Colonic mucosa (tissue), 4 donors: ENCODE data around the gene TOR4A. TPM values are rescaled to one million over a fixed set of nuclear protein-coding genes. Genes with fewer than 3 reads are reported as not detected.

Experiments
- DNase-seq: peaks from one replicate; pipeline ENCODE4 v3.0.0-alpha.2; 2020
- H3K27ac ChIP-seq: fragments of 200-600 bp; one replicate; pipeline ENCODE4 v1.8.0; 2021
- H3K27me3 ChIP-seq: fragments of 200-600 bp; one replicate; pipeline ENCODE4 v1.8.0; 2021
- H3K36me3 ChIP-seq: fragments of 200-600 bp; one replicate; pipeline ENCODE4 v1.8.0; 2021
- H3K4me1 ChIP-seq: fragments of 200-600 bp; one replicate; pipeline ENCODE4 v1.8.0; 2021; ENCODE audit warnings: mild to moderate bottlenecking
- H3K4me3 ChIP-seq: fragments of 200-600 bp; one replicate; pipeline ENCODE4 v1.8.0; 2021
- H3K9ac ChIP-seq, 2 donors: one replicate each; pipeline ENCODE4 v1.7.0; 2013; ENCODE audit warnings: control low read depth in 2 of 2, low read depth in 2 of 2, low read length in 2 of 2
- H3K9me3 ChIP-seq: fragments of 200-600 bp; one replicate; pipeline ENCODE4 v1.8.0; 2021
- CTCF ChIP-seq: fragments of 200-600 bp; IDR thresholded peaks from one replicate; pipeline ENCODE4 v1.8.0; 2022; ENCODE audit warnings: antibody characterized with exemption, mild to moderate bottlenecking
- intact Hi-C: fragments of 100-400 bp; cut with DNase I; formaldehyde crosslinking; loops from one replicate; pipeline ENCODE4 v1.14.1; 2022
- total RNA-seq, 2 donors: library from RNA; stranded (reverse); fragmentation: NEBNext Ultra II Directional in 1 of 2; extraction: Animal tissue kit (Norgen Biotek cat#: 25700) in 1 of 2; gene quantifications; one replicate each; pipeline ENCODE4 v1.2.1, GENCODE V29; 2021
- donor health status: healthy.
- donor health status: DM: no; HTN: no; CAD: no.
- donor health status: DM: no; HTN: no; CAD: no.

Gene TOR4A
- 10 to 100 TPM; 57.1 to 63.9 TPM for total RNA-seq

GRCh38 chr9:137277329-137278041 is at the start of gene TOR4A:
Gene TOR4A, plus strand, starts transcription at chr9:137277726. Its CDS starts 964 bp downstream, at chr9:137278690.
- DNase-seq = peak; percentile 94
- no peaks in the 10 kb centered on the region for H3K9me3 ChIP-seq
- TF ChIP-seq CTCF = peak; percentile 12
- peak within 1 kb of the TSS; percentile 84 to 97 for H3K9ac ChIP-seq
- peak within 1 kb of the TSS; percentile 55 for H3K4me3 ChIP-seq
- intact Hi-C loops = no loop called here
- peaks cover 15% of the 10 kb centered on the region for H3K4me1 ChIP-seq
- no peaks in the 10 kb centered on the region for H3K36me3 ChIP-seq
- peak within 1 kb of the TSS; percentile 90 for H3K27ac ChIP-seq
- no peaks in the 10 kb centered on the region for H3K27me3 ChIP-seq

GRCh38 chr9:137227853-137228505 is 49.5 kb upstream of the TOR4A start:
- Histone ChIP-seq H3K4me1 (peaks cover 24% of the 10 kb centered on the region), H3K9ac (no peak overlapping the region), H3K36me3 (no peaks in the 10 kb centered on the region), H3K27ac (no peak overlapping the region), H3K27me3 (peaks cover 27% of the 10 kb centered on the region), H3K9me3 (no peaks in the 10 kb centered on the region), H3K4me3 (no peak overlapping the region)
- DNase-seq = no peak
- TF ChIP-seq CTCF = no peak
- intact Hi-C loops = loop anchor here (2.0 to 5.0 kb wide), 2 partner anchors 41 to 107 kb away; partner anchors contain the start of genes ANAPC2 and SSNA1

- DNase-seq = no peak
- Histone ChIP-seq H3K36me3 (no peaks in the 10 kb centered on the region), H3K27me3 (peaks cover 32% of the 10 kb centered on the region), H3K4me1 (peaks cover 23% of the 10 kb centered on the region), H3K9ac (no peak overlapping the region), H3K27ac (no peak overlapping the region), H3K9me3 (no peaks in the 10 kb centered on the region), H3K4me3 (no peak overlapping the region)
- TF ChIP-seq CTCF = no peak
- intact Hi-C loops = loop anchor here (5.0 kb wide), 1 partner anchor 41 kb away; the partner anchor contains the start of genes ANAPC2 and SSNA1
Observed at GRCh38 chr9:137228506-137228967, 49.0 kb upstream of the TOR4A start.

GRCh38 chr9:137228968-137229896 is 48.3 kb upstream of the TOR4A start:
- no peak for TF ChIP-seq CTCF
- Histone ChIP-seq H3K27ac (no peak overlapping the region), H3K27me3 (peaks cover 36% of the 10 kb centered on the region), H3K9ac (no peak overlapping the region), H3K36me3 (no peaks in the 10 kb centered on the region), H3K4me3 (no peak overlapping the region), H3K9me3 (no peaks in the 10 kb centered on the region), H3K4me1 (peaks cover 23% of the 10 kb centered on the region)
- no peak for DNase-seq
- intact Hi-C loops = loop anchor here (5.0 kb wide), 1 partner anchor 42 kb away; the partner anchor contains the start of genes ANAPC2 and SSNA1
